Colonic mucosa (tissue), 4 donors: ENCODE results near the gene PRIMA1. TPM values are rescaled to one million over a fixed set of nuclear protein-coding genes. Genes with fewer than 3 reads are reported as not detected.

Experiments
- DNase-seq: peaks from one replicate; pipeline ENCODE4 v3.0.0-alpha.2; 2020
- H3K27ac ChIP-seq: fragments of 200-600 bp; one replicate; pipeline ENCODE4 v1.8.0; 2021
- H3K27me3 ChIP-seq: fragments of 200-600 bp; one replicate; pipeline ENCODE4 v1.8.0; 2021
- H3K36me3 ChIP-seq: fragments of 200-600 bp; one replicate; pipeline ENCODE4 v1.8.0; 2021
- H3K4me1 ChIP-seq: fragments of 200-600 bp; one replicate; pipeline ENCODE4 v1.8.0; 2021; ENCODE audit warnings: mild to moderate bottlenecking
- H3K4me3 ChIP-seq: fragments of 200-600 bp; one replicate; pipeline ENCODE4 v1.8.0; 2021
- H3K9ac ChIP-seq, 2 donors: one replicate each; pipeline ENCODE4 v1.7.0; 2013; ENCODE audit warnings: control low read depth in 2 of 2, low read depth in 2 of 2, low read length in 2 of 2
- H3K9me3 ChIP-seq: fragments of 200-600 bp; one replicate; pipeline ENCODE4 v1.8.0; 2021
- intact Hi-C: fragments of 100-400 bp; cut with DNase I; formaldehyde crosslinking; loops from one replicate; pipeline ENCODE4 v1.14.1; 2022
- total RNA-seq, 2 donors: library from RNA; stranded (reverse); fragmentation: NEBNext Ultra II Directional in 1 of 2; extraction: Animal tissue kit (Norgen Biotek cat#: 25700) in 1 of 2; gene quantifications; one replicate each; pipeline ENCODE4 v1.2.1, GENCODE V29; 2021
- TF ChIP-seq, protein P1 (sequence below): fragments of 200-600 bp; IDR thresholded peaks from one replicate; pipeline ENCODE4 v1.8.0; 2022; ENCODE audit warnings: antibody characterized with exemption, mild to moderate bottlenecking
- donor health status: healthy.
- donor health status: DM: no; HTN: no; CAD: no.
- donor health status: DM: no; HTN: no; CAD: no.

Gene PRIMA1
- total RNA-seq, 2 donors from 2014 or later, result 1.2 to 4.4 TPM

DNA sequence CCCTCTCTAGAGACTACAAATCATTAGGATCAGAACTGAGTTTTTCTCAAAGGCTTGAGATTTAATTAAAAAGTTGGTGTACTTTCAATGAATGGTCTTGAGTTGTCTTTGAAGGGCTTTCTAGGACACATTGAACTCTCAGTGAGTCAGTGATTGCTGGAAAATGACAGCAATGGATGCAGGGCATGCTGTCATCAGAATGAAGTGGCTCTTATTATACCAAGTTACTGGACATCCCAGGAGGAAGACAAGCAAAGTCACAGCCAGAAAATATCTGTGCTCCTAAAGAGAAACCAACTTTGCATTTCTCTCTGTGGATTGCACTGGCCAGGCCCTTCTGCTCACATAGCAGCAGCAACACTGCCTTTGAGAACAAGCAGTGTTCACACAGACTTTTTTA, 112.6 kb downstream of the PRIMA1 start:
- no peak overlapping the region for H3K9ac ChIP-seq
- TF ChIP-seq, protein P1, sequence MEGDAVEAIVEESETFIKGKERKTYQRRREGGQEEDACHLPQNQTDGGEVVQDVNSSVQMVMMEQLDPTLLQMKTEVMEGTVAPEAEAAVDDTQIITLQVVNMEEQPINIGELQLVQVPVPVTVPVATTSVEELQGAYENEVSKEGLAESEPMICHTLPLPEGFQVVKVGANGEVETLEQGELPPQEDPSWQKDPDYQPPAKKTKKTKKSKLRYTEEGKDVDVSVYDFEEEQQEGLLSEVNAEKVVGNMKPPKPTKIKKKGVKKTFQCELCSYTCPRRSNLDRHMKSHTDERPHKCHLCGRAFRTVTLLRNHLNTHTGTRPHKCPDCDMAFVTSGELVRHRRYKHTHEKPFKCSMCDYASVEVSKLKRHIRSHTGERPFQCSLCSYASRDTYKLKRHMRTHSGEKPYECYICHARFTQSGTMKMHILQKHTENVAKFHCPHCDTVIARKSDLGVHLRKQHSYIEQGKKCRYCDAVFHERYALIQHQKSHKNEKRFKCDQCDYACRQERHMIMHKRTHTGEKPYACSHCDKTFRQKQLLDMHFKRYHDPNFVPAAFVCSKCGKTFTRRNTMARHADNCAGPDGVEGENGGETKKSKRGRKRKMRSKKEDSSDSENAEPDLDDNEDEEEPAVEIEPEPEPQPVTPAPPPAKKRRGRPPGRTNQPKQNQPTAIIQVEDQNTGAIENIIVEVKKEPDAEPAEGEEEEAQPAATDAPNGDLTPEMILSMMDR, result no peak
- H3K4me3 ChIP-seq, result no peak overlapping the region
- H3K4me1 ChIP-seq, result no peaks in the 10 kb centered on the region
- no peak for DNase-seq
- H3K36me3 ChIP-seq, result no peaks in the 10 kb centered on the region
- no peaks in the 10 kb centered on the region for H3K27me3 ChIP-seq
- no peaks in the 10 kb centered on the region for H3K9me3 ChIP-seq
- intact Hi-C loops, result no loop called here
- no peak overlapping the region for H3K27ac ChIP-seq

DNA sequence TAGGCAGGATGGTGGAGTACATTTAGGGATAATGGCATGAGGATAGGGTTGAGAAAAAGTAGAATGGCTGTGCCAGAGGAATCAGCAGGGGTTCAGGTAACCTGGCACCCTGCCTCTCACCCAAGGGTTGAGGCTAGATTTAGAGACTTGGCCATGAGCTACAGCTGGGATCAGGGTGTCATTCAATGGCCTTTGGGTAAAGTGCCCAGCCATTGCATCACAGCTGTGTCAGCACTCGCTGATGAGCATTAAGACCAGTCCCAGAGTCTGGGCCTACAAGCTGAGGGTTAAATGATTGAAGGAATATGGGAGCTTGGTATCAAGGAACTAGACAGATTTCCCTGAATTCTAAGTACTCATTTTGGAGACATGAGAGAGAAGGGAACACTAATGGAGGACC, 113.9 kb downstream of the PRIMA1 start:
- Histone ChIP-seq H3K4me1 (no peaks in the 10 kb centered on the region), H3K9ac (no peak overlapping the region), H3K36me3 (no peaks in the 10 kb centered on the region), H3K27ac (no peak overlapping the region), H3K27me3 (no peaks in the 10 kb centered on the region), H3K9me3 (no peaks in the 10 kb centered on the region), H3K4me3 (no peak overlapping the region)
- no peak for DNase-seq
- TF ChIP-seq, protein P1, result no peak
- intact Hi-C loops, result no loop called here

DNA sequence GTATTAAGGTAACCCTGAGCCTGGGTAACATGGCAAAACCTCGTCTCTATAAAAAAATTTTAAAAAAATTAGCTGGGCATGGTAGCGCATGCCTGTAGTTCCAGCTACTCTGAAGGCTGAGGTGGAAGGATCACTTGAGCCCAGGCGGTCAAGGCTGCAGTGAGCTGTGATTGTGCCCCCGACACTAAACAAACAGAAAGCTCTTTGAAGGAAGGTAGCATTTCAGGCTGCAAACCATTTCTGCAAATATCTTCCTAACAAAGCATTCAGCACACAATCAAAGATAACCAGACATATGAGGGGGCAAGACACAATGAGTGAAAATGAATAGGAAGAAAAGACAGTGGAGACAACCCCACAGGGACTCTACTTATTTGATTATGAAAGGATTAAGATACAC, 118.7 kb downstream of the PRIMA1 start:
- no peaks in the 10 kb centered on the region for H3K9me3 ChIP-seq
- no peak for DNase-seq
- TF ChIP-seq, protein P1, result no peak
- no peak overlapping the region for H3K4me3 ChIP-seq
- no peaks in the 10 kb centered on the region for H3K27me3 ChIP-seq
- H3K36me3 ChIP-seq, result no peaks in the 10 kb centered on the region
- no peak overlapping the region for H3K27ac ChIP-seq
- H3K4me1 ChIP-seq, result no peaks in the 10 kb centered on the region
- no peak overlapping the region for H3K9ac ChIP-seq
- intact Hi-C loops, result no loop called here

Other genes with a start within 250 kb of the PRIMA1 start
- not detected for gene FAM181A, start 138.9 kb upstream of the PRIMA1 start, total RNA-seq
- gene ASB2, start 188.1 kb upstream of the PRIMA1 start, total RNA-seq, result 10 to 100 TPM in 1 of 2 donors, 1 to 10 TPM in 1; 1.3 to 13.4 TPM
- not detected for gene CCDC197, start 208.8 kb upstream of the PRIMA1 start, total RNA-seq
- 1 to 10 TPM; 2.2 to 2.7 TPM for gene OTUB2, start 237.9 kb upstream of the PRIMA1 start, total RNA-seq